Limb (tissue), 2 donors: Measurements from ENCODE around the gene SIN3A.

ENCODE experiments used
- DNase-seq, 2 donors: peaks; one replicate each; pipeline ENCODE4 v3.0.0-alpha.2; 2016; ENCODE audit errors: extremely low spot score in 2 of 2

Gene SIN3A

DNA sequence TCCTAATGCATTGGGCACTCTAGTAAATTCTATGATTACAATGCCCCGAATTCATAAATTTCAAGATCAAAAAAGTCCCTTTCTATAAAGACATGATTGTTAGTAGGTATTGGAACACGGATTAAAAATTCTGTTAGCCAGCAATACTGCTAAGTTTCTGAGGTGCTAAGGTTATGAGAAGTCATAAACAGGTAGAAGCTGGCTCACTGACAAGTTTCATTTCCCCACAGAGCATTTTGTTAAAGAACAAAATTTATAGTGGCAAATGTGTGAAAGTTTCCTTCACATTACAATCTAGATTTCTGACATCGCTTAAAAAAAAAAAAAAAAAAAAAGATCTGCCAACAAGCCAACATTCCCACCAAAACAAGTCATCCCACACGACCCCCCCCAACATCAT, 70.7 kb downstream of the SIN3A start:
- DNase-seq = no peak

GRCh38 chr15:75371901-75372688, 79.4 kb downstream of the SIN3A start:
- no peak for DNase-seq

DNA sequence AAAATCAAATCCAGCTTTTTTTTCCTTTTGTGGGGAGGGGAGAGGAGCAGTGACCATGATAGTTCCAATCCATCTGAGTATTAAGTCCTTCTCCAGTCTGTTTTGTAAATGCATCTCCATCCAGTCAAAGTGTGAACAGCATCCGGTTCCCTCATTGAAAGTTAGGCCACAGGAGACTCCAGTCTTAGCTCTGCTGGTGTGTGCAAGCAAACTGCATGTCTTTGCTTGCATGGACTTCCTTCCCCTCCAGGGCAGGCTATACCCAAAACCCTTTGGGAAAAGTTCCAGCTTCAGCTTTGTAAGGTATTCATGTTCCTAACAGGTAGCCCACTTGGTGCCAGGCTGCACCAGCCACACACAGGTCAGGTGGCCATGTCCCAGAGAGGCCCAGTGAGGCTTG, 80.0 kb downstream of the SIN3A start:
- DNase-seq = no peak

- no peak for DNase-seq
Measured at GRCh38 chr15:75369897-75370581, 81.5 kb downstream of the SIN3A start.

GRCh38 chr15:75368689-75369239, 82.7 kb downstream of the SIN3A start:
- DNase-seq = no peak

DNA sequence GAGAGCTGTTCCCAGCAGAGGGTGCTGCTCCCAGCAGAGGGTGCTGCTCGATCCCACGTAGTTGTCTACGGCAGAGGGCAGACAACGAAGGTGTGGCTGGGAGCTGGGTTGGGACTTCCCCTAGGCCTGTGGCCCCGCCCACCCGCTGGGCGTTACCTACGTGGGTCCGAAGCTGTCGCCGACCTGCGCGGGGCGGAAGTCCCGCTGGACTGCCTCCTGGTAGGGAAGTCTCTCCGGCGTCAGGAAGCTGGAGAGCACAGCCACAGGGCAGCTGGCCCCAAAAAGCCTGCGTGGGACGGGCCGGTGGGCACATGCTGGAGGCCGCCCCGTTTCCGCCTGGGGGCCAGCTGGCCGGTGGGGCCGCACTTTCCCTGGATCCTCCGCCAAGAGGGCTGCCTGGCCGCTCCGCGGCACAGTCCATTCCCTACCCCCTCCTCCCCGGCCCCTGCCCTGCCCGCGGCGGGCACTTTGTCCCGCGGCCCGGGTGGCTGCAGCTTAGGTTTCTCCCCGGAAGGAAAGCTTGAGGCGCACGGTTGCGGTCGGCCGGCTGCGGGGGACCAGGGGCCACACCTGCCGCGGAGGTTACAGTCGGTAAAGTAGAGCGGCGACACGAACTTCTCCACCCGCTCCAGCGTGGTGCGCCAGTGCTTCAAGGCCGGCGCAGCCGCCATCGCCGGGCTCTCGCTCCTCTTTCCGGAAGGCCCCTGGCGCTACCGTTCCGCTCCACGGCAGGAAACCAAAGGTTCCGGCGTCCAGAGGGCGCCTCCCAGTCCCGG, 83.4 kb downstream of the SIN3A start, which contains the start of gene MAN2C1:
Gene MAN2C1, minus strand, starts transcription at position 695 of the 776 bp plus-strand sequence. Its CDS starts 24 bp downstream, at position 671.
- DNase-seq = peak; percentile 93 to 94

DNA sequence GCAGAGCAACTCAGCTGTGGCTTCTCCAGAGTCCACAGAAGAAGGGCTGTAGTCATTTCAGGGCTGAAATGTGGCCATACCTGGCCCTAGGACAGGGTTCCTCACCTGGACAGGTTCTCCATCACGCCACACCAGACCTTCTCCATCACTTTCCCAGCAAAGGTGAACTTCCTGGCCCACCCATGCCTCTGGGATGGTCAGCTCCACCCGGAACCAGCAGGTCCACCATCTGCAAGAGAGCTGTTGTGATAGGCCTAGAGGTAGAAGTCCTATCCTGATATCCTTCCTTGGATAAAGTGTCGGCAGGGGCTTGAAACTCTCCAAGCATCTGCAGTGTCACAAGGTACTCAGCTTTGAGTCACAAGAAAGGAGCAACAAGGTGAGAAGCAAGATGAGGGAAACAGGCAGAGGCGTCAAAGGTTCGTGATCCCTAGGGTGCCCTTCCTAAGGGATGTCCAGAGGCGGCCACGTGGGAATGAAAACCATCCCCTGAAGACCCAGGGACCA, 84.0 kb downstream of the SIN3A start:
- DNase-seq = no peak

DNA sequence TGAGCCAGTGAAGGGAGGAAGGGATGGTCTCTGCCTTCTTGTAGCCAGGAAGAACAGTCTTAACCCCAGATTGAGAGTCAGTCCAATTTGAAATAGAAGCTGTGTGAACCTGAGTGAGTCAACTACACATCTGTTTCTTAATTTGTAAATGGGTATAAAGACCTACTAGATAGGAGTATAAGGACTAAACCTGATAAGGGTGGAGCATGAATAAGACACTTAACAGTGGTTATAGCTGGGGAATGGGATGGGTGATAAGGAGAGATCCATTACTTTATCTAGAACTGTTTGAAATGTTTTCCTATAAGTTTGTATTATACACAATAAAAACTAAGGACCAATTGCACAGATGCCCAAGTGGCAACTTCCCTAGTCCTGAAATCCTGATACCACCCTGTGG, 84.5 kb downstream of the SIN3A start:
- no peak for DNase-seq

GRCh38 chr15:75366163-75366562, 85.3 kb downstream of the SIN3A start:
- DNase-seq = no peak

DNA sequence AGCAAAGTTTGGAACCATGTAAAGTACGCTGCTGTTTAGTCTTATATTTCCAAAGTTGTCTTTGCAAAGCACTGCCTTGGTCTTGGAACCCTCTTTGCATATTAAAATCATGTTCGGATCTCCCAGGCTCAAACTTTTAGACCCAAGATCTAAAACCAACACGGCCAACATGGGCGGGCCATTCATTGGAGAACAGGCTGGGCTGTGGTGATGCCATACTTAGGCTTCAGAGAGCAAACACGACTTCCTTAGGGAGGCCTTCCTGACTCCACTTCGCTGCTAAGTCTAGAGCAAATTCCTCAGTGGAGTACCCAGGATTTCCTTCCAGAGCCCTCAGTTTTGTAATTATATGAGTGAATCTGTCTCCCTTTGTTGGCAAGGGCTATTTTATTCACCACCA, 86.6 kb downstream of the SIN3A start:
- DNase-seq = no peak

- DNase-seq = no peak
Measured at GRCh38 chr15:75363786-75364185, 87.7 kb downstream of the SIN3A start.

DNA sequence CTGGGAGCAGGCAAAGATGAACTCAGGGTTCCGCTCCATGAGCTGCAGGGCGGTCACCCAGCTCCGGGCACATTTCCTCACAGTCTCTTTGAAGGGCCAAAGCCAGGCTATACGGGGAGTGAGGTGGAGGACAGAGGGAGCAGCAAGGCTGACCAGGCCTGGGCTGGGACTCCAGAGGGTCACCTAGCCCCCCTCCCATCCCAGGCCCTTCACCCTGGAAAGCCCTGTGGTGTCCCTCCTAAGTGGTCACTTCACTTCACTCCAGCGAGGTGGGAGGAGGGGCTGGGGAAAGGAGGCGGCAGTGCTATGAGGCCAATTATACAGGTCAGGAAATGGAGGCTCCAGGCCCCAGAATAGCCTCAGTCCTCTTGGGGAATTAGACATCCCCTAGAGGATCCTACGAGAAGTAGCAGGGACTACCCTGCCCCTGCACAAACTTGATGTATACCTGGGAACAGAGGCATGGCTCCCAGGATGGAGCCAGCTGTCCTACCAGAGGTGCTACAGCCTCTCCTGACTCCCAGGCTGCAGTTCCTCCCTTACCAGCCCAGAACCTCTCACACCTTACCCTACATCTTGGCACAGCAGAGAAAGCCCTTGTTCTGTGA, 88.7 kb downstream of the SIN3A start:
- no peak for DNase-seq

DNA sequence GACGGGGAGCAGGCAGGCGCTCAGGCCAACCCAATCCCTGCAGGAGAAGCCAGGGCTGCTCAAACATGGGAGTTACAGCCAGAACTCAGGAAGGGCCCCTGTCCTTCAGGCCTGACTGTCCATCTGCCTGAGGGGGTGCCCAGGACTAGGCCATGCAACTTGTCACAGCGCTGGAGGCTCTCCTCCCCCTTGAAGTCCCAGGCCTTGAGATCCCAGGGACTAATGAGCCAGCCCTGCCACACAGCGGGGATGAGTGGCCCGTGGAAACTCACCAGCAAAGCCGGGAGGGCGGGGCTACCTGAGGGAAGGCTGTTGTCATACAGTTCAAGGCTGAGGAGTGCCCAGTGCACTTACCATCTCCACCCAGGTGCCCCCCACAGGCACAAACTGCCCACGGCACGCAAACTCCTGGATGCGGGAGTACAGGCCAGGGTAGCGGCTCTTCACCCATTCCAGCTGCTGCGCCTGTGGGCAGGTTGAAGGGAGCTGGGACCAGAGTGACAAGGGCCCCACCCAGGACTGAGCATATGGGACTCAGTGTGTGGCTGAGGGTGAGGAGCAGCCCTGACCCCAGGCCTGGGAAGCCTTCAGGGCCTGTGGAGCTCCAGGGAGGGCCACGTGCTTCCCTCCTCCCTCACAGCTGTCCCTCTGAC, 89.4 kb downstream of the SIN3A start:
- no peak for DNase-seq

- DNase-seq = no peak
Measured at GRCh38 chr15:75361361-75361988, 90.0 kb downstream of the SIN3A start.

- no peak for DNase-seq
Measured at GRCh38 chr15:75360856-75361255, 90.6 kb downstream of the SIN3A start.

GRCh38 chr15:75360391-75360790, 91.1 kb downstream of the SIN3A start:
- no peak for DNase-seq

- DNase-seq = no peak
Measured at GRCh38 chr15:75359537-75360250, 91.8 kb downstream of the SIN3A start.

- no peak for DNase-seq
Measured at GRCh38 chr15:75358771-75359536, 92.5 kb downstream of the SIN3A start.
